ENCODE data around the gene GRM4. TPM values are rescaled to one million over a fixed set of nuclear protein-coding genes. Genes with fewer than 3 reads are reported as not detected.

Gene GRM4
- total and polyA plus RNA-seq, 10 of the 15 experiments (the other 5 are each of a cell fraction or from before 2014, with no cell fraction given), result 0.01 to 0.31 (median 0.05) TPM; not detected in 2

GRCh38 chr6:33981421-33981820 is 164.5 kb downstream of the GRM4 start:
- ChIA-PET POLR2A (no interaction called here), CTCF (no interaction called here), RAD21 (ENCODE audit: unreplicated experiment) (no interaction called here), SMC1A (ENCODE audit: uncharacterized antibody, unreplicated experiment) (no interaction called here)
- no peak overlapping the region for H2AFZ ChIP-seq (ENCODE audit: control insufficient read depth, low read depth, low read length)
- H3K4me3 ChIP-seq, result no peak overlapping the region
- DNase-seq (ENCODE audit: low read depth, low spot score), result no peak
- H3K9ac ChIP-seq (ENCODE audit: control insufficient read depth, insufficient read depth, low read length), result no peak overlapping the region
- TF ChIP-seq, protein P1, sequence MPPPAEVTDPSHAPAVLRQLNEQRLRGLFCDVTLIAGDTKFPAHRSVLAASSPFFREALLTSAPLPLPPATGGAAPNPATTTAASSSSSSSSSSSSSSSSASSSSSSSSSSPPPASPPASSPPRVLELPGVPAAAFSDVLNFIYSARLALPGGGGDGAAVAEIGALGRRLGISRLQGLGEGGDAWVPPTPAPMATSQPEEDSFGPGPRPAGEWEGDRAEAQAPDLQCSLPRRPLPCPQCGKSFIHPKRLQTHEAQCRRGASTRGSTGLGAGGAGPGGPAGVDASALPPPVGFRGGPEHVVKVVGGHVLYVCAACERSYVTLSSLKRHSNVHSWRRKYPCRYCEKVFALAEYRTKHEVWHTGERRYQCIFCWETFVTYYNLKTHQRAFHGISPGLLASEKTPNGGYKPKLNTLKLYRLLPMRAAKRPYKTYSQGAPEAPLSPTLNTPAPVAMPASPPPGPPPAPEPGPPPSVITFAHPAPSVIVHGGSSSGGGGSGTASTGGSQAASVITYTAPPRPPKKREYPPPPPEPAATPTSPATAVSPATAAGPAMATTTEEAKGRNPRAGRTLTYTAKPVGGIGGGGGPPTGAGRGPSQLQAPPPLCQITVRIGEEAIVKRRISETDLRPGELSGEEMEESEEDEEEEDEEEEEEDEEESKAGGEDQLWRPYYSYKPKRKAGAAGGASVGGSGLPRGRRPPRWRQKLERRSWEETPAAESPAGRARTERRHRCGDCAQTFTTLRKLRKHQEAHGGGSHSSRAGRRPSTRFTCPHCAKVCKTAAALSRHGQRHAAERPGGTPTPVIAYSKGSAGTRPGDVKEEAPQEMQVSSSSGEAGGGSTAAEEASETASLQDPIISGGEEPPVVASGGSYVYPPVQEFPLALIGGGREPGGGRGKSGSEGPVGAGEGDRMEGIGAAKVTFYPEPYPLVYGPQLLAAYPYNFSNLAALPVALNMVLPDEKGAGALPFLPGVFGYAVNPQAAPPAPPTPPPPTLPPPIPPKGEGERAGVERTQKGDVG (CRISPR knock-in tag; IDR thresholded peaks at IDR 0.05), result no peak
- TF ChIP-seq ETV6 (conservative IDR thresholded peaks at IDR 0.05 in 1 of 2, IDR thresholded peaks at IDR 0.05 in 1 of 2; ENCODE audit: borderline replicate concordance in 1 of 2, low read depth in 1 of 2) (no peak), TARDBP (IDR thresholded peaks at IDR 0.05; ENCODE audit: borderline replicate concordance) (no peak), RAD51 (IDR thresholded peaks at IDR 0.05) (no peak), BHLHE40 (IDR thresholded peaks at IDR 0.05; ENCODE audit: borderline replicate concordance in 1 of 2, low read depth in 2 of 2, low read length in 1 of 2) (no peak), KAT2A (conservative IDR thresholded peaks at IDR 0.05; ENCODE audit: control insufficient read depth, low read depth, low read length) (no peak), MTA3 (IDR thresholded peaks at IDR 0.05; ENCODE audit: borderline replicate concordance, low read length) (no peak), RUNX3 (IDR thresholded peaks at IDR 0.05; ENCODE audit: low read length) (no peak), TCF3 (IDR thresholded peaks at IDR 0.05; ENCODE audit: borderline replicate concordance, insufficient read depth, low read depth, low read length) (no peak)
- in situ Hi-C loops (cut with MboI) (no loop called here), intact Hi-C loops (cut with micrococcal nuclease; ENCODE audit: unreplicated experiment) (no loop called here)
- H3K27me3 ChIP-seq (replicated peaks in 1 of 2; ENCODE audit: control insufficient read depth in 2 of 2, insufficient read depth in 2 of 2, low read length in 1 of 2), result peaks cover 0 to 4% of the 10 kb centered on the region in 2 experiments; a peak in 3 of 4 replicates
- no peaks in the 10 kb centered on the region for H3K4me1 ChIP-seq (ENCODE audit: control insufficient read depth, insufficient read depth, low read length)
- no peak for ATAC-seq
- no TSS peak for BruUV-seq (replicated peaks)
- no peak overlapping the region for H3K4me2 ChIP-seq (ENCODE audit: control insufficient read depth, insufficient read depth)
- no peaks in the 10 kb centered on the region for H3K36me3 ChIP-seq (ENCODE audit: control insufficient read depth in 2 of 2, insufficient read depth in 2 of 2, low read length in 1 of 2)
- H4K20me1 ChIP-seq (ENCODE audit: control insufficient read depth, insufficient read depth), result 0 out of 2 replicates have a peak, but pooled peaks cover 3% of the 10 kb centered on the region
- 50% methylated on average over 7 of the region's 7 CpGs for WGBS (ENCODE audit: insufficient coverage, insufficient replicate concordance, low lambda C conversion rate, missing lambda C conversion rate)
- H3K27ac ChIP-seq (ENCODE audit: control insufficient read depth, insufficient read depth), result no peak overlapping the region
- FAIRE-seq, result no peak
- no peaks in the 10 kb centered on the region for H3K9me3 ChIP-seq (replicated peaks; ENCODE audit: control insufficient read depth, insufficient read depth, low read length)
- H3K79me2 ChIP-seq (ENCODE audit: control insufficient read depth, insufficient read depth, low read length), result no peaks in the 10 kb centered on the region

All from GM12878 (cell line).